HG03521 (cell line): ENCODE results near the gene IL22RA2.
"Not testable (repeated sequence)": the region's sequence is repeated elsewhere in the genome, so short reads cannot be mapped to it uniquely, and the experiment has no call there.

Experiments used
- ATAC-seq: cut with Tn5 transposase; IDR thresholded peaks from one replicate; pipeline ENCODE4 v1.9.1; 2021; ENCODE audit warnings: mild to moderate bottlenecking, moderate library complexity; ENCODE audit not compliant: unreplicated experiment

The IL22RA2 gene, protein sequence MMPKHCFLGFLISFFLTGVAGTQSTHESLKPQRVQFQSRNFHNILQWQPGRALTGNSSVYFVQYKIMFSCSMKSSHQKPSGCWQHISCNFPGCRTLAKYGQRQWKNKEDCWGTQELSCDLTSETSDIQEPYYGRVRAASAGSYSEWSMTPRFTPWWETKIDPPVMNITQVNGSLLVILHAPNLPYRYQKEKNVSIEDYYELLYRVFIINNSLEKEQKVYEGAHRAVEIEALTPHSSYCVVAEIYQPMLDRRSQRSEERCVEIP

DNA sequence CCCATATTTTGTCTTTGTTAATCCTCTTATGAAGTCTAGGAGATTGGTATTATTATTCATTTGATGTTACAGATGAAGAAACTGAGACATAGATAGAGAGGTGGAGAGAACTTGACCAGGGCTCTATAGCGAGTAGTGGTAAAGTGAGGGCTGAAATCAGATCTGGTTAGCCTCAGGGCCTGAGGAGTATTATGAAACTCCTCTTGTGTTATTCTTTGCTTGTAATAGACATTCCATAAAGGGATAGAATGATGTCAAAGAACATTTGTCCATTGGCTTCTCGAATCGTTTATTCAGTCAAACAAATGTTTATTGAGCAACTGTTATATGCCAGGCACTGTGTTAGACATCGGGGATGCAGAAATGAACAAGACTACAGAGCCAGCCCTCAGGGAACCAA lies at the start of gene IL22RA2:
Gene IL22RA2, minus strand, starts transcription at position 144 of the 400 bp plus-strand sequence. CDS start 11,895 bp downstream, outside the sequence.
- no peak for ATAC-seq

- ATAC-seq = no peak
These were observed 48.9 kb upstream of the IL22RA2 start for GRCh38 chr6:137222381-137222780.

- no peak for ATAC-seq
These were observed 46.3 kb upstream of the IL22RA2 start for GRCh38 chr6:137219664-137220252.

GRCh38 chr6:137218917-137219663 lies 45.6 kb upstream of the IL22RA2 start, which contains the start of gene IFNGR1:
Gene IFNGR1 (minus strand): TSS chr6:137219385. CDS start chr6:137219327, 58 bp downstream.
- ATAC-seq = peak; percentile 91

DNA sequence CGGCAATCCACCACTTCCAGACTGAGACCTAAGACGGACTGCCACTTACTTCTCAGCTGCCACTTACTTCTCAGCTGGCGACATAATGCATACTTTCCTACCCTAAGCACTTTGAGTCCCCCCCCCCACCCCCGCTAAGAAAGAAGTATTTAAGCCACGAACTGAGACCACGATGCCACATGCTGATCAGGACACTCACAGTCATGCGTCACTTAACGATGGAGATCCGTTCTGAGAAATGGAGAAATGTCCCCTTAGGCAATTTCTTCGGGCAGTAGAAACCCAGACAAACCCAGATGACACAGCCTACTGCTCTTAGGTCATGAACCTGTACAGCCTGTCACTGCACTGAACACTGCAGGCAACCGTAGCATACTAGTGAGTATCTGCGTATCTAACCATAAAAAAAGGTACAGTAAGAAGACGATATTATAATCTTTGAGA lies 45.1 kb upstream of the IL22RA2 start:
- ATAC-seq = peak; percentile 39

- no peak for ATAC-seq
These were observed 44.5 kb upstream of the IL22RA2 start for GRCh38 chr6:137217801-137218472.

- ATAC-seq = no peak
These were observed 43.6 kb upstream of the IL22RA2 start for GRCh38 chr6:137216875-137217553.

DNA sequence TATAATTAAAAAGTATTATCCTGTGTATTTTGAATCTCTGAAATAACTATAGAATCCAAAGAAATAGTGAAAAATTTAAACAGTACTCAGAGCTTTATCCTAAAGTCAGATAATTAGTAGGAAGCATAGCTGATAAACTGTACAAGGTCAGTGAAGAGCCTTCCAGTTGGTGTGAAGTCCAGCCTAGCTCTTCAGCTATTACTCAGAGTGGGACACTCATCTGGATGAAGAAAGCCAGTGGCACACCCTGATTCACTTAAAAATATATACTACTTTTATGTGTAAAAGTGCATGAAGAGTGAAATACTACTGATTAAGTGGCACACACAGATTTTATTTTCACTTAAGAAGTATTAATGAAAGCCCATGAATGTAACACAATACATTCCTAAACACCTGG lies 42.7 kb upstream of the IL22RA2 start:
- ATAC-seq = no peak

DNA sequence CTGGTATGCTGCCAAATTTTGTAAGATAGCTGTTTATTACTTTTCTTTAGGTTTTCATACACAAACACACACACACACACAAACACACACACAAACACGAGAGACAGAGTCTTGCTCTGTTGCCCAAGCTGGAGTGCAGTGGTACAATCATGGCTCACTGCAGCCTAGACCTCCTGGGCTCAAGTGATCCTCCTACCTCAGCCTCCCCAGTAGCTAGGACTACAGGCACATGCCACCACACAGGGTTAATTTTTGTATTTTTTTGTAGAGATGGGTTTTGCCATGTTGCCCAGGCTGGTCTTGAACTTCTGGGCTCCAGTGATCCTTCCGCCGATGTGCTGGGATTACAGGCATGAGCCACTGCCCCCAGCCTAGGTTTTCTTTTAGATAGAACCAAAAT lies 42.2 kb upstream of the IL22RA2 start:
- not testable (repeated sequence) for ATAC-seq

GRCh38 chr6:137214931-137215330 lies 41.5 kb upstream of the IL22RA2 start:
- no peak for ATAC-seq

- no peak for ATAC-seq
These were observed 40.4 kb upstream of the IL22RA2 start for GRCh38 chr6:137213813-137214212.

GRCh38 chr6:137213331-137213740 lies 39.9 kb upstream of the IL22RA2 start:
- no peak for ATAC-seq

DNA sequence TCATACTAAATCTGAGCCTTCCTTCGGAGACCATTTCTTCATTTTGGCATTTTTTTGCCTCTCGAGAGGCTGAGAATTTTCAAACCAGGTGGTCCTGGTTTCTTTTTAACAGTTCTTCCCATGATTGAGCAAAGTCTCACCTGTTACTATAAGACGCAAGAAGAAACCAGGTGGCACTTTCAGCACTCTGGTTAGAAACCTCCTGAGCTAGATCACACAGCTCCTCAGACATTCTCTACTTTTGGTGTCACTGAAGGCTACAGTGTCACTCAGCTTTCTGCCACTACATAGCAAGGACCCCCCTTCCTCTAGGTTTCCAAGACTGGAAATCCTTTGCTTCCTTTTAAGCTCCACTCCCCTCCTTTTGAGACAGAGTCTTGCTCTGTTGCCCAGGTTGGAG lies 38.5 kb upstream of the IL22RA2 start:
- no peak for ATAC-seq

DNA sequence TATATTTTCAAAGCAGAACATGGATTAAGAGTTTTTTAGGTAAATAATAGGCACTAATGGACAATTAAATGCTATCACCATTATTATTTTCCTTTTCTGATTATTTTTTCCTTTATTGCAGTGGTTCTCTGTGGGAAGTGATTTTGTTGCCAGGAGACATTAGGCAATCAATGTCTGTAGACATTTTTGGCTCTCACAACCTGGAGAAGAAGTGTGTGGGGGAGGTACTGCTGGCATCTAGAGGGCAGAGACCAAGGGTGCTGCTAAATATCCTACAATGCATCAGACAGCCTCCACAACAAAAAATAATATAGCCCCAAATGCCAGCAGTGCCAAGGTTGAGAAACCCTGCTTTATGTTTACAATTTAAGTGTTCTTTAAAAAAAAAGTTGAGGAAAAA lies 37.5 kb upstream of the IL22RA2 start:
- ATAC-seq = no peak

DNA sequence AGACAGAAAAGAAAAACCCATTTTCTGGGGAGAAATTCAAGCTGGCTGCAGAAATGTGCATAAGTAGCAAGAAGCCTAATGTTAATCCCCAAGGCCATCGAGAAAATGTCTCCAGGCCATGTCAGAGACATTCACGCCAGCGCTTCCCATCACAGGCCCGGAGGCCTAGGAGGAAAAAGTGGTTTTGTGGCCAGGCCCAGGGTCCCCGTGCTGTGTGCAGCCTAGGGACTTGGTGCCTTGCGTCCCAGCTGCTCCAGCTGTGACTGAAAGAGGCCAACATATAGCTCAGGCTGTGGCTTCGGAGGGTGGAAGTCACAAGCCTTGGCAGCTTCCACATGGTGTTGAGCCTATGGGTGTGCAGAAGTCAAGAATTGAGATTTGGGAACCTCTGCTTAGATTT lies 34.8 kb upstream of the IL22RA2 start:
- ATAC-seq = no peak

DNA sequence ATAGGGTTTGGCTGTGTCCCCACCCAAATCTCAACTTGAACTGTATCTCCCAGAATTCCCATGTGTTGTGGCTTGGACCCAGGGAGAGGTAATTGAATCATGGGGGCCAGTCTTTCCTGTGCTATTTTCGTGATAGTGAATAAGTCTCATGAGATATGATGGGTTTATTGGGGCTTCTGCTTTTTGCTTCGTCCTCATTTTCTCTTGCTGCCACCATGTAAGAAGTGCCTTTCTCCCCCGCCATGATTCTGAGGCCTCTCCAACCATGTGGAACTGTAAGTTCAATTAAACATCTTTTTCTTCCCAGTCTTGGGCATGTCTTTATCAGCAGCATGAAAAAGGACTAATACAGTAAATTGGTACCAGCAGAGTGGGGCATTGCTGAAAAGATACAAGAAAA lies 34.0 kb upstream of the IL22RA2 start:
- ATAC-seq = not testable (repeated sequence)

- no peak for ATAC-seq
These were observed 33.1 kb upstream of the IL22RA2 start for GRCh38 chr6:137206577-137206976.

DNA sequence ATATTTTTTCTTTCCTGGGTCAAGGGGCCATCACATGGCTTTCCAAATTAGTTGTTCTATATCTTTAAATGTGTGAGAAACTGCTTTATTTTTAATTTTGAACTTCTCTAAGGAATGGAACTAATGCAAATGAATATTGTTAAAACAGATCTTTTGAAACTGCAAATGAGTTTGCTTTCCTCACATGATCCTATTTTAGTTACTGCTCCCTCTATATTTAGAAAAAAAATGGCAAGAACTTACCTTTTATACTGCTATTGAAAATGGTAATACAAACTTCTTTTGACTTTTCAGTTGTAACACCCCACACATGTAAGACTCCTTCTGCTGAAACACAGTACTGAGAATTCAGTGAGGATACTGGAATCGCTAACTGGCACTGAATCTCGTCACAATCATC lies 29.8 kb upstream of the IL22RA2 start:
- no peak for ATAC-seq

DNA sequence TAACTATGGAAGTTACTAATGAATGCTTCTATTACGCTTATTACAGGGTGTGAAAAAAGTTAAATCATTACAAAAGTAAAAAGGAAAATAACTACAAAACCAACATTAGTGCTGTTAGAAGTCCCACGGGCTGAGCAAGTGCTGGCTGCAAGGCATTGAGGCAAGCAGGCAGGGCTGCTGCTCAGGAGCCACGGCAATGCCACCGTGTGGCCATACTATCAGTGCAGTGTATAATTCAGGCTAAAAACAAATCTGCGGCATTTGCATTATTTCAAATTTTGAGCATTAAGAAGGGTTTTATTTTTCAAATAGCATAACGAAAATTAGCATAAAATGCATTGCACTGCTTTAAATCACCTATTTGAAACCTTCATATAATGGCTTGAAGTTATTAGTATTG lies 28.6 kb upstream of the IL22RA2 start:
- no peak for ATAC-seq

DNA sequence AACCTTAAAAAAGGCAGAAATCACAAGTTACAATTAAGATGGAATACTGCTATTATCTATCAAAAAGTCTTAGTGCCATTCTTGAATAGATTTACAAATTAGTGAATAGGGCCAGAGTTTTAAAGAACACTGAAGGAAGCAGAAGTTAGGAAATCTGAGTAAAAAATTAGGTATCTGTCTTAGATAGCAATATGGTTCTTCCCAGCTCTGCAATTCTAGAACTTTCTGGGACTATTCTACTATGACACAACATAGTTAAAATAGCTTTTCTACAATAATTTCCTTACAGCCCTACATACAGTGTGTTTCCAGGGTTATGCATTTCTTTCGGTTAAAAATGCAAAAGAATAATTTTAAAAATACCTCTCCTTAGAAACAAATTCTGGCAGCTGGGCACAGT lies 27.6 kb upstream of the IL22RA2 start:
- no peak for ATAC-seq

DNA sequence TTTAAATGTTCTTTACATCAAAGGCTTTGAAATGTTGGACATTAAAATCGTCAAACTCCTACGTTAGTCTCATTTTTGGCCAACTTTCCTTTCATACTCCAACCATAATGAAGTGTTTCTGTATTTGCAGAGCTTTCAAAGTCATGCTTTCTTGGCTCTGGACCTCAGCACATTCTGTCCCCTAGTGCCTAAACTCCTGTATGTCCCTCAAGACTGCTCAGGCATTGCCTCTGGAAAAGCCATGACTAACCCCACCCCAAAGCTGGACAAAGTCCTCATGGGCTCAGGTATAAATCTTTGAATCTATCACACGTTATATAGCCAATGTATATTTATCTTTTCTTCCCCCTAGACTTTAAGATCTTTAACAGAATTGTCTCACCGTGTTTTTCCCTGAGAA lies 26.8 kb upstream of the IL22RA2 start:
- ATAC-seq = no peak
